ENCODE data around the gene GHDC.
"Not testable (repeated sequence)": the region's sequence is repeated elsewhere in the genome, so short reads cannot be mapped to it uniquely, and the experiment has no call there.

Gene GHDC

DNA sequence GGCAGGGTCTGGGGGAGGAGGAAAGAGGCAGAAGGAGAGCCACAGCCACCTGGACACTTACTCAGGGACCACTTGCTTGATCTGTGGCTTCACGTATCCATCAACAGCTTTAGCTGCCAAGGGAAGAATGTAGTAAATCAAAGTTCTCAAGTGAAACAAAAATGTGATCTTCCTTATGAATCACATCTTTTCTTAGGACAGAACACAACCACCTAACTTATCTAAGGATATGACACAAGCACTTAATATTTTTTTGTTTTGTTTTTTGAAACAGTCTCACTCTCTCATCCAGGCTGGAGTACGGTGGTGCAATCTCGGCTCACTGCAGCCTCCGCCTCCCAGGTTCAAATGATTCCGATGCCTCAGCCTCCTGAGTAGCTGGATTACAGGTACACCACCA is 8.4 kb upstream of the GHDC start:
- FAIRE-seq = no peak

DNA sequence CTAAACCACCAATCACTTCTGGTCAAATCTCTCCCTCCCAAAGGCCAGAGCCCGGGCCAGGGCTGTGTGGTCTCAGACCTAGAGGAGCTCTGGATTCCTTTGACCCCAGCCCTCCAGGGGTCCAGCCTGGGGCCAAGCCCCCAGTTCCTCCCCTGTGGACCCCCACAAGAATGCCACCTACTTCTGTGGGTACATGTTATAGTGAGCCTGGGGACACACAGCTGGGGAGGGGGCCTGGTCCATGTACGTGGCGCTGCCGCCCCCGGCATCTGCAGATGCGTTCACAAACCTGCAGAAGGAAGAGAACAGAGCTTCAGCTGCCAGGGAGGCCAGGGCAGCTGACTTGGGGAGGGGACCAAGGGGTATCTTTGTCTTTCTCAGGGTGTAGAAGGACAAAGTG is 7.9 kb upstream of the GHDC start:
- no peak for FAIRE-seq

DNA sequence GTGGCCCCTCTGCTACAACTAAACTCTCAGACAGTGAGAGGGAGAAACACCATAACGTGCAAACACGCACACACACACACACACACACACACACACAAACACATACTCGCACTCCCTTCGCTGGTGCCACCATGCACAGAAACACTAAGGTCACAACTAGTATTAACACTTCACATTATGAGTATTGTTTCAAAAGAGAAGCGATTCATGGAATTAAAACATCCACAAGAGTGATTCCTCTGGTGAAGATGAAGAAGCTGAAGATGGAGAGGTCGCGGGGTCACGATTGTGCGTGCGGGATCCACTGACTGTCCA is 7.1 kb upstream of the GHDC start:
- no peak for FAIRE-seq

DNA sequence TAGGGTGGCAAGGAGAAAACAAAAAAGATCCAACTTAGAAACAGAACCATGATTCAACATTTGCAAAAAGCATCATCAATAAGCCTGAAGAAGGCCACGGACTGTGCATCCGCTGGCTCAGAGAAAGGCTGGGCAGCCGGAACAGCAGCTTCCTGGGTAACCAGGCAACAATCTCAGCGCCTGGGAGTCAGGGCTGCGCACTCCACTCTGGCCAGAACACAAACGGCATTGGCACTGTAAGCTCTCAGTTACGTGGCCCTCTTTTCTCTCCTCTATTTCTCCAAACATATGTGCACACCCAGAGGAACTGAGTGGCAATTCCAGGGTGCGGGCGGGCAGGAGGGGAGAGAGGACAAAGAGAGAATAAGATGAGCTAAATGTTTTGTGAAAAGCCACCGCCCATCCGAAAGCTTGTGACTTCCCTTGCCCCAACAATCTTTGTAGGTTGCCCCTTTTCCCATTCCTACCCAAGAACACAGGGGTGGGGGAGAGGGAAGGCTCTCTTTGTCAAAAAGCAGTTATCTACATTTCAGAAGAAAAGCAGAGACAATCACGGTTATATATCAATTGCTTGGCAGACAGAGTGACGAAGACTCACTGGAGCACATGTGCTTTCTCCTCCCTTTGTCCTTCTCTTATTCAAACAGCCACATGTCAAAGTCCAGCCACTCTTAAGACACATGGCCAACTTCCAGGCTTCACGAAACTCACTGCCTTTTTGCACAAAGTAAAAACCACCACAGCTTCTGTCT is 6.6 kb upstream of the GHDC start:
- no peak for FAIRE-seq

DNA sequence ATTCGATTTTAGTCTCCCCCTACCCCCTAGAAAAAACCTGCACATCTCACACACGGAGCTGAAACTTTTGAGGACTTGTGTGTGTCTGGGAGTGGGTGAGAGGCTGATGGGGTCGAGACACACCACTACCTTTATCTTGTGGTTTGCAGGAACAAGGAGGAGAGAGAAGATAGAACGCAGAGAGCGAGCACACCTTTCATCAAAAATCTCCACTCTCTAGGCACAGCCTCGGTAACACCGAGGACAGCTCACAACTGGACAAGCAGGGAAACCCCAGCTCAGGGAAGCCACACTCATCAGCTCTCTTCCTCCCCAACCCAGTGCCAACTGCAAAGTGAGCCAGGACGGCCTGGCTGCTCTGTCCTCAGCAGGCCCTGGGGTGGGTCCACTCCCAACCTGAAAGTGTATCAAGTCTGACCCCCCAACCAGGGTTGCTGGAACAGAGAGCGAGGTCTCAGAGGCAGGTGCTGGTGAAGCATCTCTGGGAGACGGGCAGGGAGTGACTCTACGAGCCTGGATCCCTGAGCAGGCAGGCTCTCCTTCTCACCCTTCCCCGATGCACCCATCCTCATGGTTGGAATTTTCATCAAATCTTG is 5.2 kb upstream of the GHDC start:
- no peak for FAIRE-seq

DNA sequence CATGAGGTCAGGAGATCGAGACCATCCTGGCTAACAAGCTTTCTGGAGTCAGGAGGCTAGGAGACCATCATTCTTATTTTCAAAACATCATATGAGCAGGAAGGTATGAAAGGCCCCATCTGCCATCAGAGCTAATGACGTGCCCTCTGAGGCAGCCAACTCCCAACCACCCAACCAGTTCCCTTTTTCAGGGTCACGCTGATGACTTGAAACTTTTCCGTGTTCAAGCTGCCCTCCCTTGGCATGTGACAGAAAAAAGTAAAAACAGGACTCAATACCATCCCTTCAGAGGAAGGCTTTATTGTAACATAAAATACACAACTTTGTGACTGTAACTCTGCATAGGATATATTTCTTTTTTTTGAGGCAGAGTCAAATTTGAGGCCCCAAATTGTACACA is 4.6 kb upstream of the GHDC start:
- FAIRE-seq = no peak

DNA sequence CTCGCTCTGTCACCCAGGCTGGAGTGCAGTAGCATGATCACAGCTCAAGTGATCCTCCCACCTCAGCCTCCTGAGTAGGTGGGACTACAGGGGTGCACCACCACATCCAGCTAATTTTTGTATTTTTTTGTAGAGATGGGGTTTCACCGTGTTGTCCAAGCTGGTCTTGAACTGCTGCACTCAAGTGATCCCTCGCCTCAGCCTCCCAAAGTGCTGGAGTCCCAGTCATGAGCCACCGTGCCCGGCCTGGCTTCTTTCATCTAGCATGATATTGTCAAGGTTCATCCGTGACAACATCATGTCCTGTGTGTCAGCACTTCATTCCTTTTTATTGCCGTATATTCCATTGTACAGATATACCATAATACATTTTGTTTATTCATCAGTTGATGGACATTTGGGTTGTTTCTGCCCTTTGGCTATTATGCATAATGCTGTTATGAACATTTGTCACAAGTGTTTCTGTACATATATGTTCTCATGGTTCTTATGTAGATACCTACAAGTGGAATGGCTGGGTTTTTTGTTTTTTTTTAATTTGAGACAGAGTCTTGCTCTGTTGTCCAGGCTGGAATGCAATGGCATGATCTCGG is 3.4 kb upstream of the GHDC start:
- no peak for FAIRE-seq

DNA sequence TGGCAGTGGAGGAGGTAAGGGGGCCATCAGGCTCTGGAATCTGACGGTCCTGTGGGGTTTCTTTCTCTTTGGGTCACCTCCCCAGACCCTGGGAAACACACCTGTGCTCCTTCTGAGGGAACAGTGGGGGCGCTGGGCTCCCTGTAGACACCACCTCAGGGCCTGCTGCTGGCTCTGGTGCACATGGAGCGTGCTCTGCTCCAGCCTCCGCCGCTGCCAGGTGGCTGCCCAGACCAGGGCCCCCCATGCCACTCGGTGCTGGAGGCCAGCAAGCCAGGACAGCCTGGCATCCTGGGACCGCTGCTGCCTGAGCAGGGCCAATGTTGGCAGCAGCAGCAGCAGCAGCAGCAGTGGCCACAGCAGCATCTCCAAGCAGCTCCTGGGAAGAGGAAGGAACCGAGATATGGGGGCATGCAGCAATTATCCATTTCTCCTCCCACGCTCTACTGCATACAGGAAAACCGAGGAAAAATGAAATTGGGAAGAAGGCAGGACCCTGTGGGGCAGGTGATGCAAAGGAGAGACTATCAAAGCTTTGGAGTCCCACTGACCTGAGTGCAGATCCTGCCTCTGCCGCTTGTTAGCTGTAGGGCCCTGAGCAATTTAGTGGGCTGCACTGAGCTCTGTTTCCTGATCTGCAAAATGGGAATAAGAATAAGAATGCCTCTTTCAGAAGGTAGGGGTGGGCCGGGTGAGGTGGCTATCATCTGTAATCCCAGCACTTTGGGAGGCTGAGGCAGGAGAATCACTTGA is 902 bp downstream of the GHDC start:
- FAIRE-seq = no peak

DNA sequence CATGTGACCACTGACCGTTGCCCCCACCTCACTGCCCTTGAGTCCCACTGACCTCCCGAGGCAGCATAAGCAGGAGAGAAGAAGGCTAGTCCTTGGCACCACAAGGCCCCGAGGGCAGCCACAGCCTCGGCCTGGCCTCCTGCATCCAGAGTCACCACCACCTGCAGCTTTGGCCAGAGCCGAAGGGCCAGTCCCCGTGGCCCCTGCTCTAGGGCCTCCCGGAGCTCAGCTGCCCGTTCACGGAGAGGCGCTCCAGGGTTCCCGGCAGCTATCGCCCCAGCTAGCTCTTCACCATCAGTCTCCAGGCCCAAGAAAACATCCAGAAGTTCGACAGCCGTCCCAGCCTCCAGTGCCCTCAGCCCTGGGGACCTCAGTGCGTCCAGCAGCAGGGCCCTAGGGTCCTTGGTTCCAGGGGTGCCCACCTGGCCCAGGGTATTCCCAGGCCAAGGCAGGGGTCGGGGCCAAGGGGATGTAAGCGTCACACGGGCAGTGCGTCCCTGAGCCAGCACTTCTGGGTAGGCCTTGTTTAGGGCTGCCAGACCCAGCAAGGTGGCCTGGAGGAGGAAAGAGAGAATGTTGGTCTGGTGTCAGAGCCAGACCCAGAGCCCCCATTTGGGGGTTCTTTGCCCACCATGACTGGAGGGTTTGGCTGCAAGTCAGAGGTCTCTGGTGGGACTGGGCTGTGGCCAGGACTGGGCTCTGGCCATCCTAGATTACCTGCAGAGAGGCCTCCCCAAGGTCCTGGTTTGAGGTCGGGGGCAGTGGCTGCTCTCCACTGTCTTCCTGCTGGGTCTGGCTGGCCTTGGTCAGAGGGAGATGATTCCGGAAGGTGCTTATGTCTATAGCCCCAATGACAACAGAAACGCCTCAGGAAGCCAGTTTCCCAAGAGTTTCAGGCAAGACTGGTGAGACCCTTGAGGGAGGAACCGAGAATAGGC is 1.8 kb downstream of the GHDC start:
- FAIRE-seq = no peak

DNA sequence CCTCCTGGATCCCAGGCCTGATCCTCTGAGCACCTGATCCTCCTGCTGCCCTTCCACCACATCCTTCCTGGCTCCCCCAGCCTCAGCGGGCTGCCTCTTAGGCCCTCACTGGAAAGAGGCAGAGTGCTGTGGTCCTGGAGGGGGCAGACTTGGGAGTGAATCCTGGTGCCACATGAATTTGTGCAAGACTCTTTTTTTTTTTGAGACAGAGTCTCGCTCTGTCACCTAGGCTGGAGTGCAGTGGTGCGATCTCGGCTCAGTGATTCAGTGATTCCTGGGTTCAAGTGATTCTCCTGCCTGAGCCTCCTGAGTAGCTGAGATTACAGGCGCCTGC is 3.1 kb downstream of the GHDC start:
- no peak for FAIRE-seq

DNA sequence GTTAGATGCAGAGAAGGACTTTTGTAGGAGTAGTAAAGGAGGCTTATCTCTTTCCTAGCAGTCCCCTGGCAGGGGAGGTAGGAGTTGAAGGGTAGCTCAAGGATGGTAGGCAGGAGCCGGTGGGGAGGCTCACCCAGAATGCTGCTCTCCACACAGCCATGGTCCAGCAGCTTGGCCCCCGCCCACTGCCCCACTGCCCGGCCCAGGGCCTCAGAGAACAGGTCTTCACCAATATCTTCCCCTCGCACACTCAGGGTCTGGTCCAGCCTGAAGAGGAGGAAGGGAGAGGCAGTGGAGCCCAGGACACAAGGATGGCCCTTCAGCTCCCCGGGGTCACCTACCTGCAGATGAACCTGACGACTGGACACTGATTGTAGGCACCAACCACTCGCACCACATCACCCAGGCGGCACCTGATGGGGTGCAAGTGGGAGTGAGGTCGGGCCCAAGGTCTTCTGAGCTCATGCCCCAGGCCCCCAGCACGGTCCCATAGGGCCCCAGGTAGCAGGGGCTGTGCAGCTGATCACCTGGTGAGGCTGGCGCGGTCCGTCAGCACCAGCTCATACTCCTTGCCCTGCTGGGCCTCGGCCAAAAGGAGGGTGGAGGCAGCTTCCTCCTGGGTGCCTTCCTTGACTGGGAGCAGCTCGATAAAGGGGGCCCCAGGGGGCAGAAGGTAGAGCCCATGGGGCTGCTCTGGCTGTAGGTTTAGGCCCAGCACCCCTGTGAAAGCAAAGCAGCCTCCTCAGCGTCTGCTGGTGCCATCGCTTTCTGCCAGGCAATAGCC is 3.6 kb downstream of the GHDC start:
- FAIRE-seq = no peak

DNA sequence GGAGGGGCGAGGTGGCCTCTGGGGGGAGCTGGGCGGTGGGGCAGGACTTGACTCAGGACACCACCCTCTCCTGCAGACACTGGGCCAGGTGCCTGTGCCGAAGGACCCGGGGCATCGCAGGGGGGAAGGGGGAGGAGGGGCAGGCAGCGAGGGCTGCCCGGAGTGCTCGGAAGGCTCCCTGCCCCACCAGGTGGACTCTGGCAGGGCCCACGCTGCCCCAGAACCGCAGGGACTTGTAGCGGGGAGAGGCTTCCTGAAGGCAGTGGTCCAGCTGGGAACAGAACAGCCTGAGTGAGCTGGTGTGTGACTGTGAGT is 4.7 kb downstream of the GHDC start:
- no peak for FAIRE-seq

DNA sequence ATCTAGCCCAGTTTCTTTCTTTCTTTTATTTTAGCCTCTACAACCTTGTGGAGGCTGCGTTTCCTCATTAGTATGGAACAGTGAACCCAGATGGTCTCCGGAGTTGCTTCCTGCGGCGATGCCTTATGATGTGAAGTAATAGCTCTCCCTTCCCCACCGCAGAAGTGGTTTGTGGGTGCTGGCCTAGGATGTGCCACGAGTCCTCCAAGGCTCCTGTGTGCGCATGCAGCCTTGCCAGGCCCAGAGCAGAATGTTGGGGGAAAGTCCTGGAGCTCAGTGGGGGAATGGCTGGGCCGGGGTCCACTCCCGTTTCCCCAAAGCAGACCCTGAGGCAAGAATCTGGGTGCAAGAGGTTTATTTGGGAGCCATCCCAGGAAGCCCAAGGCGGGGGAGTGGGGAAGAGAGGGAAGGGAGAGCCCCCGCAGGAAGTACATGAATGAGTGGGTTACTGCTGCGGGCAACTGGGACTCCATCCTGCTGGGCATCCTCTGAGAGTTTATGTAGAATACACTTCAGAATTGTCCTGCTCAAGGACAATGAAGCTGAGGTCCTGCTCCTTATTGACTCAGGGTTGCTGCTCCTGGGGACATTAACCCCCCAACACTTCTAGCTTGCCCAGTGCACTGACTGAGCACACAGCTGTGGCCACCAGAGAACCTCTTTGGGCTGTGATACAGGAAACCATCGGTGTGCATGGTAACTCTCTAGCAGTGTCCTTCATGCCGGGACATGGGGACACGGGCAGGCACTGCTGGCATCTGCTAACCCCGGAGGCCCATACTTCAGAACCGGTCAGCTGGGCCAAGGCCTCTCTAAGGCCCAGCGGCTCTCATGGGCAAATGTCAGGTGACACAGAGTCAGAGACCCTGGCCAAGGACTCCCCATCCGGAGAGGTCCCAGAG is 5.3 kb downstream of the GHDC start:
- FAIRE-seq = no peak

DNA sequence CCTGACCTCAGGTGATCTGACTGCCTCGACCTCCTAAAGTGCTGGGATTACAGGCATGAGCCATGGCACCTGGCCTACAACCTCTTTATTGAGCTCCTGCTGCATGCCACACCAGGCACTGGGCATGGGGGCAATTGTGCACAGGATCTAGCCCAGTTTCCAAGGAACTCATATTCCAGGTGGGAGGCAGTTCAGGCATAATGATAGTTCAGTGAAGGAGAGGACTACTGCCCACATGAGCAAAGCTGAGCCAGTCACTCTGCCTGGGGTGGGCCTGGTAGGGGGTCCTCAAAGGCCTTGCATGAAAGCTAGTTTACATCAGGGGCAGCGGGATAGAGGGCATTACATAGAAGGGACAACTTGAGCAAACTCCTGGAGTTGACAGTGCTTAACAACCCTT is 6.5 kb downstream of the GHDC start:
- no peak for FAIRE-seq

DNA sequence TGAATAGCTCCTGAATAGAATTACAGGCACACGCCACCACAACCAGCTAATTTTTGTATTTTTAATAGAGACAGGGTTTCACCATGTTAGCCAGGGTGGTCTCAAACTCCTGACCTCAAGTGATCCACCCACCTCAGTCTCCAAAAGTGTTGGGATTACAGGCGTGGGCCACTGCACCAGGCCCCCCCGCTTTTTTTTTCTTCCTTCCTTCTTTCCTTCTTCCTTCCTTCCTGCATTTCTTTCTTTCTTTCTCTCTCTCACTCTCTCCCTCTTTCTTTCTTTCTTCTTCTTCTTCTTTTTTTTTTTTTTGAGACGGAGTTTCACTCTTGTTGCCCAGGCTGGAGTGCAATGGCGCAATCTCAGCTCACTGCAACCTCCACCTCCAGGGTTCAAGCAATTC is 8.1 kb downstream of the GHDC start:
- FAIRE-seq = not testable (repeated sequence)

DNA sequence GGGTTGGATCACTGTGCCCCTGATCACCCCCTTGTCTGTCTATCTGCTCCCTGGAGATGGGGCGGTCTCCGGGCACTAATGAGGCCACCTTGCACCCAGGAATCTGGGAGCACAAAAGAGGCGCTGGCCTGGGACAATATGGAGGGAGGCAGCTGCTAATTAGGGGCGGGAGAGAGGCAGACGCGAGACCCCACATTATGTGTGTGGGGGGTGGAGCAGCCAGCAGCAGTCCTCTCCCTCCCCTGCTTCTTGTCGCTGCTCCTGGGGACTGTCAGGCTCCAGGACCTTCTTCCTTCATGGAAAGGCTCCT is 8.7 kb downstream of the GHDC start:
- FAIRE-seq = no peak

DNA sequence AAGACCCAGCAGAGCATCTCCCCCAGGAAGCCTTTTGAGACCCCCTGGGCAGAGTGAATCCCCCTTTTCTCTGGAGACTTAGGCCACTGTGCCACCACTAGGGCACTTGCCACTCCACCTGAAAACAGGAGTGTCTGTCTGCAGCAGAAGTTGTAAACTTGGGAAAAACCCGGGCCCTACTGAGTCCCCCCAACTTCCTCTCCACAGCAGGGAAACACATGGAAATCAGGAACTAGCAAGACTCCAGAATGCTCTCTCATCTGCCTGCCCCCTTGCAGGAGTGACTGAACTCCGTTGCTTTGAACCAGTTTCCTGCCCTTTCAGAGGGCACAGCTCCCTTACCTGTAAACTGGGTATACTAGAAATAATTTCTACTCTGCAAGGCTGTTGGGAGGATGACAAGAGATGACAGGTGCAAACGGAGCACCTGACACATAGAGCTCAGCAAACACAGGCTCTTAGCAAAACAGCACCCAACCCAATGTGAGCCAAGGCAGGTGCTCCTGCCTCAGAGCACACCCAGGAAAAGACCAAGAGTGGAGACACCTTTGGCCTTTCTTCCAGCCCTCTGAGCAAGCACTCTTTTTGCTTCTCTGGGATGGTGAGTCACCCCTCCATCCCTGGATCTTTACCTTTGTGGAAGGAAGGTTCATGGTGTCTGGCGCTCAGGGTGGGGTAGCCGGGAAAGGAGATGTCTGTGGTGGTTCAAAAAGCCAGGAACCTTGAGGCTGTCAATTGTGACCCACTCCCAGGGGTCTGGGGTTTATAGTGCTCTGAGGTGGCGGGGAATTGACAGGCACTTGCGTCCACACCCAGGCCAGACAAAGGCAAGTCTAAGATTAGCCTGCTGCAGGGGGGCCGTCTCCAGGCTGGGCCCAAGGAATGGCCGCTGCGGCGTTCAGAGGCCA is 9.3 kb downstream of the GHDC start, which contains the start of gene HCRT:
TSS of gene HCRT (minus strand) at position 740 of the 908 bp plus-strand sequence. CDS start at position 653, 87 bp downstream.
- FAIRE-seq = no peak

DNA sequence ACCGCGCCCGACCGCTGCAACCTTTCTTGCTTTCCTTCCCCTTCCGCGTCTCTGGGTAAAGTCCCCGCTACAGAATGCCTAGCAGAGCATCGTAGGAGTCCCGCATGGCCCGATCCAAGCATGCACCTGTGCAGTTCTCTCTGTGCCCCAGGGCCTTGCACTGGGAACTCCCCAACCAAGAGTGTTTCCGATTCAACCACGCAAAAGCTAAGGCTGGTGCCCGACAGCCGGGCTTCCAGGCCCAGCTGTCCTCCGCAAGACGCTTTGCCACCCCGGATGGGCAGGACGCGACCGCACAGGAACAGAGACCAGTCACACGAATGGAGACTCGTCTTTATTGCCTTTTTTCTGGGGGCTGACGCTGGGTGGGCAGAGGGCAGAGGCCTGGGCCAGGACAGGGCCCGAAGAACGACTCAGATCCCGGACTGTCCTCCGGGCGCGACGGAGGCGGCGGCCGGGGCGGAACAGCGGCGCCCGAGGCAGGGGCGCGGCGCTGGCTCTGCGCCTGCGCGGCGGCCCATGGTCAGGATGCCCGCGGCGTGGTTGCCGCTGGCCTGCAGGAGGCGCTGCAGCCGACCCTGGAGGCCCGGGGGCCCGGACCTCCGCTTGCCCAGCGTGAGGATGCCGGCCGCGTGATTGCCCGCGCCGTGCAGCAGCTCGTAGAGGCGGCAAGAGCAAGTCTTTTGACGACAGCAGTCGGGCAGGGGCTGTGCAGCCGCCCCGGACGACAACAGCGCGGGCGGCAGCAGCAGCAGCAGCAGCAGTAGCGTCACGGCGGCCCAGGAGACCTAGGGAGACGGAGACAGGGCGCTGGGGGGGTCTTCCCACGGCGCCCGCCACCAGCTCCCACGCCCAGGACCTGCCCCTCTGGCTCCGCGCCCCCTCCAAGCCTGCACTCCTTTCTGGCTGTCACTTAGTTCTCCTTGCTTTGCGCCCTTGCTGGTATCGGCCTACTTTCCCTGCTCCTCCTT is 10.3 kb downstream of the GHDC start:
- no peak for FAIRE-seq

Data from colon (tissue), 2 donors.